ENCODE data around the gene CREM.

- TF ChIP-seq CTCF (IDR thresholded peaks at IDR 0.05; ENCODE audit: insufficient read depth, low read length, poor library complexity, severe bottlenecking) (no peak), EZH2phosphoT487 (conservative IDR thresholded peaks at IDR 0.05; ENCODE audit: low read length) (no peak)
These were observed 43.4 kb upstream of the CREM start for GRCh38 chr10:35083242-35083641.
